Stimulated activated CD8-positive, alpha-beta memory T cell treated with anti-CD3 and anti-CD28 coated beads, Interleukin-4, amount 100 ng/mL, for 24 hours (primary cell): ENCODE measurements around the gene RILPL1.

Experiments used
- DNase-seq: peaks from one replicate; pipeline ENCODE4 v3.0.0-alpha.2; 2020; ENCODE audit warnings: low read depth

The RILPL1 gene

GRCh38 chr12:123428591-123428990 is 104.9 kb downstream of the RILPL1 start:
- no peak for DNase-seq

GRCh38 chr12:123427036-123427769 is 106.3 kb downstream of the RILPL1 start:
- DNase-seq = no peak

- no peak for DNase-seq
These were observed 112.2 kb downstream of the RILPL1 start for GRCh38 chr12:123421314-123421713.
